NK-92 (cell line): ENCODE data around the gene FADS2.
"Not testable (repeated sequence)": the region's sequence is repeated elsewhere in the genome, so short reads cannot be mapped to it uniquely, and the experiment has no call there.

Experiments used
- DNase-seq: peaks from one replicate; lab custom pipeline; 2025; ENCODE audit not compliant: unreplicated experiment; lab: John Stamatoyannopoulos, UW

Gene FADS2

DNA sequence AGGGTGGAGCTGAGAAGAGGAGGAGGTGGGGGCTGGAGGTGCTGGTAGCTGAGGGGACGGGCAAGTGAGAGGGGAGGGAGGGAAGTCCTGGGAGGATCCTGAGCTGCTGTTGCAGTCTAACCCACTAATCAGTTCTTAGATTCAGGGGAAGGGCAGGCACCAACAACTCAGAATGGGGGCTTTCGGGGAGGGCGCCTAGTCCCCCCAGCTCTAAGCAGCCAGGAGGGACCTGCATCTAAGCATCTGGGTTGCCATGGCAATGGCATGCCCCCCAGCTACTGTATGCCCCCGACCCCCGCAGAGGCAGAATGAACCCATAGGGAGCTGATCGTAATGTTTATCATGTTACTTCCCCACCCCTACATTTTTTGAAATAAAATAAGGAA, 38.9 kb downstream of the FADS2 start:
- no peak for DNase-seq

DNA sequence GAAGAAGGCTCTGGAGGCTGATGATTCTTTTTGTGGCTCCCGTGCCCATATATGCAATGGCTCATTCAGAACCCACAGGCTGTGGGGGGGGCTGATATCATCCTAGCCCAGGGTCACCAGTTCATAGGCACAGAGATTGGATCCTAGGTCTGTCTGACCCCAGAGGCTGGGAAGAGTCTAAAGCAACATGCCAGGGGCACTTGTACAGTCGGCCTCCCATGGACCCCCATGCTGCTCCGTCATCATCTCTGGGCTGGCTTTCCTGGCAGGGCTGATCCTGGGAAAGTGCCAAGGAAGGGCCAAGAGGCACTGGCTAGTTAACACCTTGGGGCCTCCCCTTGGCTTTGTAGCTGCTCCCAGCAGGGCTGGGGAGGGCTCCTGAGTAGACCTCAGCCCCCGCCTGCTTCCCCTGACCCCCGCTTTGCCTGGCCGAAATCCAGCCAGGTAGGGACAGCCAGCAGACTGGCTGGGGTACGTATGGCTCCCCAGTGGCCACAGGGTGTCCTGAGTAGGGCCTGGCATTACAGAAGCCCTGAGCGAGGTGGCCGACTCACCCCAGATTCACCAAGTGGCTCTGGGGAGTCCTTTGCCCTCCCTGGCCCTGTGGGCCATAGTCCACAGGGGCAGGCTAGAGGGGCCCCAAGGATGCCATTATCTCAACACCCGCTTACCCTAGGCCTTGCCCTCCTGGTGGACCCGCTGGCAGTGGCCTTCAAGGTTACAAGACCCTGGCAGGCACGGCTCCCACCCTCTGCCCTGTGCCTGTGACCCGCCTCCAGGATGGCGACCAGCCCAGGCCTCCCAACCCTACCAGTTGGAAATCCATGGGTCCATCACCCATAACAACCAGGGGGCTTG, 40.7 kb downstream of the FADS2 start:
- no peak for DNase-seq

DNA sequence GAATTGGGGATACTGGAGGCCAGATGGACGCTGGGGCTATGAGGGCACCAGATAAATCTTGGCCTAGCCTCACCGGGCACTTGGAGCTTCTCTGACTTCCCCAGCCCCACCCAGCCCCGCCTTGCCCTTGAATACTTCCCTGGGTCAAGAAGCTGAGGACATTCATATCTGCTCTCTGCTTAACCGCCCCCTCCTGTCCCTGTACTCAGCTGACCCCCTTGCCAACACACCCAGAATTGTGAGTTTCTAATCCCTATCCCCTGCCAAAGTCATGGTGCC, 41.3 kb downstream of the FADS2 start:
- DNase-seq = no peak

DNA sequence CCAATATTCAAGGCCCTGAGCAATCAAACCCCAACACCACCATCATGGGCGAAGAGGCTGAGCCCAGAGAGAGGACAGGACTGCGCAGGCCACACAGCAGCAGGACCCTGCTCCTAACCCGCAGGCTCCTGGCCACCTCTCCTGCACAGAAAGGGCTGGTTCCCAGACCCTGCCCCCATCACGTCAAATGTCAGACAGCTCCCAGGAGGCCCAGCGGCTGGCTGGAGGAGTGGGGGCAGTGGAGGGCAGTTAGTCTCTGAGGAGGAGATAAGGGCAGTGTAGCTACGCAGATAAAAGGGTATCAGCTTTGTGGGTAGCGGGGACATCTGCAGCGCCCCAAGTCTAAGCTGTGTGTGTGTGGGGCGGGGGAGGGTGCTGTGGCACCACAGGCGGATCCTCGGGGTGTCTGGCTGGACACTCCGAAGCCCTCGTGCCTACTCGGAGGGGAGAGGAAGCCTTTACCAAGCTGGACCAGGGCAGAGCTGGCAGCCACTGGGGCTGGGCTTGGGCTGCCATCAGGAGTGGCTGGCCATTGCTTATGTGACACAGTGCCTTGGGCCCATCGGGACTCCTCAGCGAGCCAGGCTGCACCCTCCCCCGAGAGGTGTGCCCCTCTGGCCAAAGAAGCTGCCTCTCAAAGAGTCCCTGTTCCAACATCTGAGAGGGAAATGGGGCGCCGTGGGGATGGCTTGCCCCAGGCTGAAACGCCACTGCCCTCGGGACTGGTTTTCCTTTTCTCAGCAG, 41.8 kb downstream of the FADS2 start:
- DNase-seq = no peak

DNA sequence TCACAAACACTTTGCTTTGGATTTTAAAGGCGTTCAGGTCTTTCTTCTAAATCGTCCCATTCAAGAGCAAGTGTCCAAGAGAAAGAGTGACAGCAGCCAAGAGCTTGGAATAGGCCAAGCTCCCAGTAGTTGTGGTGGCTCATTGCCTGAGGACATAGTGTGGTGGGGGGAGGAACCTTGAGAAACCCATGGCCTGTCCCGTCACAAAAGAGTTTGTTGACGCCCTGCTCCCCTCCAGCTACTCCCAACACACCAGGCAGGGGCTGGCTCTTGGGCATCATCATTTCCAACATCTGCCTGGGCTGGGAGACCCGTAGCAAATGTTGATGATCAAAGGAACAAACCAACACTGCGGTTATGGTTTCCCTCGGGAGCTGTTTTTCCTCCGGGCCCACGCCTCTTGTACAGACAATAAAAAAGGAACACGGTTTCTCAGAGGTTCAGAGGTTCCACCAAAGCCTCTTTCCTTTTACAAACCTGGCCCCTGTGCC, 42.5 kb downstream of the FADS2 start:
- no peak for DNase-seq

DNA sequence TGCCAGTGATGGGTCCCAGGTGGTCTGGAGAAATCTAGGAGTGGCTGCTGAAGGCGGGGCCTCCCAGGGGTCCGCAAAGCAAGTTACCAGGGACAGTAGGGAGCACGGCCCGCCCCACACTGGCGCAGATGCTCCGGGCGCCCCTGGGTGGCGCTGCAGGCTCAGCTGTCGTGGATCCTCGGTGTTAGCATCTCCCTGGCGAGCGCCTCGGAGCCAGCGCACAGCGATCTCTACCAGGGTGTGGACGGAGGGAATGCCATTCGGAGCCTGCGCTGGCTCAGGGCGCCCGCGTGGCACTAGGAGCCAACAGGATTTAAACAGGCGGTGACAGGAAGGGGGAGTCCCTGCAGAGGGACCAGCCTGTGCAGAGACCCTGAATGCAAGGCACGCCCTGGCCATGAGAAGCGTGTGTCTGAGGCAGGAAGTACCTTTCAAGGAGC, 43.1 kb downstream of the FADS2 start:
- no peak for DNase-seq

DNA sequence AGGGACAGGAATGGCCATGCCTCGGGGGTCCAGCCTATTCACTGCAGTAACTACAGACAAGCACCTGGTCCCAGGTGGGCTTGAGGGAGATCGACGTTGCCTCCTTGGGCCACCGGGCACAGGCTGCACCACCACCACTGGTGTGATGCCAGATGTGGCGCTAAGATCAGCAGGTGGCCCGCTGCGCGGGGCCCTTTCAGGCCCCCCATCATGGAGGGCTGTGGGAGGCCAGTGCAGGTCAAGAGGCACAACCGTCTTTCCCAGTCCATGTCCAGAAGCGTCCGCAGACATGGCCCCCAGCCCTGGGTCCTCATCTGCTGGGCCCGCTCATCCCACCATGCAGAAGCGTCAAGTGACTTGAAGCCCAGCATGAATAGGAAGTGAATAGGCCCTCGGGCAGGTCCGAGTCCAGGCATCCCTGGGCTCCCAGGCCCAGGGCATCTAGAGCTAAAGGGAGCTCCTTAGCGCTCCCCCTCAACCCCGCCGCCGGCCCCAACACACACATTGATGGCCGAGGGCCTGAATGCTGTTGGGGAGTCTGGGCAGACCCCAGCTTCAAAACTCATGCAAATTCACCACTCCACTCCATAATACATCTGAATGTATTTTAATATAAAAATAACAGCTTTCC, 45.0 kb downstream of the FADS2 start:
- DNase-seq = no peak

DNA sequence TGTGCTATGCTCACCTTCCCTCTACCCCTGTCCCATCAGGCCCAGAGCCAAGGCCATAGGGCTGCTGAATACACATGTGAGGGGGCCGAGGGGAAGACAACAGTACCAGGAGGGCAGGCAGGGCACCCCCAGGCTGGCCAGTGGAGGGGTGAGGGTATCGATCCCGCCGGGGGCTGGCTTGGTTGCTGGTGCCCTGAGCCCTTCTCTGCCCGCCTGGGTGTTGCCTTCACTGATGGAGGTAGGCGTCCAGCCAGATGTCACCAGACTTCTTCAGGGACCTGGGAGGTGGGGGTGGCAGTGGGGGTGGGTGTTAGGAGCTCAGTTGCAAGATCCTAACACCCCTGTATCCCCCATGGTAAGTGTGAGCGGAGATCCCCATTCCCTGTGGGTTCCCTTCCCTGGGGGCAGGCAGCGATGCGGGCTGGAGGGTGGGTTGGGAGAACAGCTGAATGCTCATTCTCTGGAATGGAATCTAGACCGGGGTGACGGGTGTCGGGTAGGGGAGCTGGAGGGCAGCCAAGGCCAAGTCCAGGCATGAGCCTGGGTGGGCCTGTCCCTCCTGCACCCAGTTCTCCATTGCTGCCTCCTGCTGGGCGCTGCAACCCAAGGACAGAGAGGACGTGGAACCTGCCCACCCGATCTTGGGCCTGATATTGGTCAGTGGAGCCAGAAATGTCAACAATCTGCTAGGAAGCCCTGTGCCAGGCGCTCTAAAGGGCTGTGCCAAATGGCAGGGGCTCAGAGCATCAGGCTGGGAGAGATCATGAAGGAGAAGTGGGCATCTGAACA, 45.7 kb downstream of the FADS2 start:
- no peak for DNase-seq

DNA sequence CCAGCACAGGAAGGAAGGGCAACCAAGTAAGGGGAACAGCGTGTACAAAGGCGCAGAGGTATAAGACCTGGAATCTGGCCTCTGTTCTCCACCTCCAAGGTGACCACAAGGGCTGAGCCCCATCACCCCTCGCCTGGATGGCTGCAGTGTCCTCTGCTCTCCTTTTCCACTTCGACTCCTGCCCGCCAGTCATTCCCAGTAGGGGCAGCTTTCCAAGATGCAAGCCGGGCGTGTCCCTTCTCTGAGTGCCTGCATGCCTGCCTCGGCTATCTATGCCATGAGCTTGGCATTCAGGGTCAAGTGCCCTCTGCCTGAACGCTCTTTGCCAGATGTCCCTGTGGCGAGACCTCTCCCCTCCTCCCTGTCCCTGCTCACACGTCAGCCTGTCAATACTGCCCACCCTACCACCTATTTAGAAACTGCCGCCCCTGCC, 46.3 kb downstream of the FADS2 start:
- DNase-seq = no peak

DNA sequence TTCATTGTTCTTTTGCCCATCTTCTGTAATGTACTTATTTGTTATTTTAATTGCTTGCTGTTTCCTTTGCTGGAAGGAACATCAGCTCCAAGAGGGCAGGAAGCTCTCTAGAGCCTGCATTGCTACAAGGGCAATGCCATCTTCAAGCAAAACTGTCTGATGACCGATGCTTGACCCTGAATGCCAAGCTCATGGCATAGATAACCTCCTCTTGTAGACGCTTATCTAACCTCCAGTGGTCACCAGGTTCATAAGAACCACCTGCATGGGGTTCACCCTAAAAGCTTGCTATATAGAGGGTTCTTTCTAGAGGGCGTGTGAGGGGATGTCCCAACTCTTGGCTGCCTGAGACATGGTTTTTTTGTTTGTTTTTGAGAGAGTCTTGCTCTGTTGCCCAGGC, 46.8 kb downstream of the FADS2 start:
- DNase-seq = no peak

DNA sequence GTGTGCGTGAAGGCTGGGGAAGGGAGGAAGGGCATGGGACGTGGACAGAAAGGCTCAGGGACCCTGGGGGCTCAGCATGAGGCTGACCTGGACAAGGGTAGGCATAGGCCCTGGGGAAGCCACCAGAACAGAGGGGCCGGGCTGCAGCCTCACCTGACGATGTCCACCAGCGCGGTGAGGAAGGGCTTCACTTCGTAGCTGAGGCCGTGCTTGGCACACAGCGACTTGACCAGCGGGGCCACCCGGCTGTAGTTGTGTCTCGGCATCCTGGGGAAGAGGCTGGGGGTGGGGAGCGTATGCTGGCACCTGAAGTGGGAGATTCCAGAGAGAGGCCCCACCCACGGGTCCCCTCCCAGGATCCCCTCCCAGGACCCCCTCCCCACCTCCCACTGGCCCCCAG, 47.6 kb downstream of the FADS2 start:
- no peak for DNase-seq

DNA sequence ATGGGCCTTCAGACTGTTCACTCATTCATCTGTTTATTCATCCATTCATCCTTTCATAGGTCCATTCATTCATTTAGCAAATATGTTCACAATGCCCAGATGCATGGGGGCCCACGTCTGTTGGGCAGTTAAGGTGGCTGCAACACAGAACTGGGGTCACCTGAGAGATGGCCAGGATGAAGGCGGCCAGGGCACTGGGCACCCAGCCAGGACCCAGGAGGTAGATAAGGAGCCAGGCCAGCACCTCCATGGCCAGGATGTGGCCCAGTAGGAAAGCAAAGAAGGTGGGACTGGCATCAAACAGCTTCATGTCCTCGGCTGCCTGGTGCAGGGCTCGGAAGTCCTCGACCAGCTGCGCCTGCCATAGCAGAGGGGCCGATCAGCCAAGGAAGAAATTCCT, 51.1 kb downstream of the FADS2 start:
- DNase-seq = no peak

DNA sequence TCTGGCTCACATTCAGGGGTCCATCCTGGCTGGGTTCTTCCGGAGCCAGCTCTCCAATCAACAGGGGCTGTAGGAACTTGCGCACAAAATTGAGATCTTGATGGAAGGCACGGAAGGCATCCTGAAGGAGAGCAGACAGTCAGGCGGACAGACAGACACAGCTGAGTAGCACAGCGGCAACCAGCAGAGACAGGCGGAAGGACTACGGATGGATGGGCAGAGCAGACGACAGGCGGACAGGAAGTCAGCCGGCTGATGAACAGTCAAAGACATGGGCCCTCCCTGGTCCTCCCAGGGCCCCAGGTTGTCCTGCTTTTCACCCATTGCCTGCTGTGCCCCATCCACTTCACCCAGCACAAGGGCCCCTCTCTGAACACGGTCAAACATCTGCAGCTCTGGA, 51.9 kb downstream of the FADS2 start:
- no peak for DNase-seq

DNA sequence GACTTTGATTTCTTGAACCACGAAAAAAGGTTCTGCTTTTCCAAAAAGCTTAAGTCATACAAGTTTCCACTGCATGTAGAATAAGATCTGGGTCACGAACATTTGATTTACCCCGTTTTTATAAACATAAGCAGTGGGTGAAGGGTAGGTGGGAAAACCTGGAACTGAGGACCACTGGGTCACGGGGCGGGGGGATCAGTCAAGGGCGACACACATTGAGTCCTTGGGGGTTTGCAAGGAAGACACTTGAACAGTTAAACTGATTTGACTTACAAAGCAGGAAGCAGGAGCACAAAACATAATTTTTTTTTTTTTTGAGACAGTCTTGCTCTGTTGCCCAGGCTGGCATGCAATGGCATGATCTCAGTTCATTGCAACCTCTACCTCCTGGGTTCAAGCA, 52.4 kb downstream of the FADS2 start:
- no peak for DNase-seq

DNA sequence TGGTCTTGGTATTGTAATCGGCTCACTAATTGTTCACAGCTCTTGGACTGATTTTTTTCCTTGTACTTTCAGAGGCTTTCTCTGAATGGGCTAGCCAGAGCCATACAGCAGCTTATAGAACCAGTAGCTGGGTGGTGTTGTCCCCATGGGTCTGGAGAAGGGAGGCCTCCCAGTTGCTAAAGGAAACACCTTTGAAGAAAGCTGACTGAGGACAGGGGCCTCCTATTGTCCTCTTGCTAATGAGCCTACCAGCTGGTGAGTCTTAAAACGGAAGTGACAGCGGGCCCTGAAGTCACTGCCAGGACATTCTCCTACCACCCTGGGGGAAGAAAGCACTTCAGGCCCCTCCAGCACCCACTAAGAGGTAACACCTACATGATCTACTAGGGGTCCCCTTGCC, 53.3 kb downstream of the FADS2 start:
- no peak for DNase-seq

DNA sequence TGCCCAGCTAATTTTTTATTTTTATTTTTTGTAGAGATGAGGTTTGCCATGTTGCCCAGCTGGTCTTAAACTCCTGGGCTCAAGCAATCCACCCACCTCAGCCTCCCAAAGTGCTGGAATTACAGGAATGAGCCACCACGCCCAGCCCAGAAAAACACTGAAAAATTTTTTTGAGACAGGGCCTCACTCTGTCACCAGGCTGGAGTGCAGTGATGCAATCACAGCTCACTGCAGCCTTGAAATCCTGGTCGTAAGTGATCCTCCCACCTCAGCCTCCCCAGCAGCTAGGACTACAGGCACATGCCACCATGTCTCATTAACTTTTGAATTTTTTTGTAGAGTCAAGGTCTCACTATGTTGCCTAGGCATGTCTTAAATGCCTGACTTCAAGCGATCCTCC, 54.2 kb downstream of the FADS2 start:
- not testable (repeated sequence) for DNase-seq

DNA sequence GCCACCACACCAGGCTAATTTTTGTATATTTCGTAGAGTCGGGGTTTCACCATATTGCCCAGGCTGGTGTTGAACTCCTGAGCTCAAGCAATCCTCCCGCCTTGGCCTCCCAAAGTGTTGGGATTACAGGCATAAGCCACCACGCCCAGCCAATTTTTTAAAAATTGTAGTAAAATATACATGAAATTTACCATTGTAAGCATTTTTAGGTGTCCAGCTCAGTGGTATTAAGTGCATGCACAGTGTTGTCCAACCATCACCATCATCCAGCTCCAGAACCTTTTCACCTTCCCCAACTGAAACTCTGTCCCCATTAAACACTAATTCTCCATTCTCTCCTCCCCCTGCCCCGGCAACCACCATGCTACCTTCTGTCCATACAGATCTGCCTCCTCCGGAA, 54.8 kb downstream of the FADS2 start:
- DNase-seq = no peak

DNA sequence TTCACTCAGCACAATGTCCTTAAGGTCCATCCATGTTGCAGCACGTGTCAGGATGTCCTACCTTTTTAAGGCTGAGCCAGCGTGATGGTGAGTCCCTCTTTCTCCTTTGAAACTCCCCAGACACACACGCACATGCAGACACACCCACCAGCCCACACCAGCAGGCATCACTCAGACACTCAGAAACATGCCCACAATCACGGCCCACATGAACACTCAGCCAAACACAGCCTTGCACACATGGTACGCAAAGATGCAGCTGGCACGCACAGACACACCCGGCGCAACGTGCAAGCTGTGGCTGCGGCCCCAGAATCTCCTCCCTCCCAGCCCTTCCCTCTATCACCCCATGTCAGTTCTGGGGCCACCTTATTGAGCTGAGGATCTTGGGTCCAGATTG, 55.2 kb downstream of the FADS2 start:
- DNase-seq = no peak

DNA sequence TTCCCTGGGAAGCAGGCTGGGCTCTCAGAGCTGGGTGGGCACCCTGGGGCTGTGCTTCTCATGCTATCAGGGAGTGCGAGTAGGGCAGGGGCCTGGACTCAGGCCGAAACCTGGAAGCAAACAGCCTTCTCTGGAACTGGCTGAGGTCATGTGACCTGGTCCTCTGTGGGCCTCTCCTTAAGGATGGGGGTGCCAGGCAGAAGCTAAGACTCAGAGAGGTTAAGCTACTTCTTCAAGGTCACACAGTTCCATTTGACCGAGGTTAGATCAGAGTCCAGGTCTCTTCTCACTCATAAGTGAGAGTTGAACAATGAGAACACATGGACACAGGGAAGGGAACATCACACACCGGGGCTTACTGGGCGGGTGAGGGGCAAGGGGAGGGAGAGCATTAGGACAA, 55.8 kb downstream of the FADS2 start:
- DNase-seq = no peak

DNA sequence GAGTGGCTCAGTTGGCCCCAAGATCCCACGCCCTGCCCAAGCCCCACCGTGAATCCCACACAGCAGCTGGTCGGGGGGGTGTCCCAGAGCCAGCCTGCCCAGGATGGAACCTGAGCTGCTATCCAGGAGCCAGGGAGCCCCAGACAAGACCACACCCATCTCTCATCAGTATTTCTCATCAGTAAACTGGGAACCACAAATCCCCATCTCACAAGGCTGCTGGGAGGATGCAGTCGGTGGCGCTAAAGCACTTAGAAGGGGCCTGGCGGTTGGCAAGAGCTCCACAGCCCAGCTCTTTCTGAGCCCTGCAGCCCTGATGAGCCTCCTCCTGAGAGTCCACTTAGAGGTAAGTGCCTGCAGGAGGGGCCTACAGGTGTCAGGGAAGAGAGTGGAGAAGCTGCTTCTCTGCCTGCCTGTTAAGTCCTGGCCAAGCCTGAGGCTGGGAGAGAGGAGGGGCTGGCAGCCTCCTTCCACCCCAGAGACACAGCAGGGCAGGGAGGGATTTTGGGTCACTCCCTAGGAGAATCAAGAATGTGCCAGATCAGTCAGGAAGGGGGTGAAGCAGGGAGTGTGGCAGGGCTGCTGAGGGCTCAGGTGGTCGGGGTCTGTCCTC, 57.2 kb downstream of the FADS2 start:
- DNase-seq = no peak
